ENCODE results near the gene ACP5.

Gene ACP5

DNA sequence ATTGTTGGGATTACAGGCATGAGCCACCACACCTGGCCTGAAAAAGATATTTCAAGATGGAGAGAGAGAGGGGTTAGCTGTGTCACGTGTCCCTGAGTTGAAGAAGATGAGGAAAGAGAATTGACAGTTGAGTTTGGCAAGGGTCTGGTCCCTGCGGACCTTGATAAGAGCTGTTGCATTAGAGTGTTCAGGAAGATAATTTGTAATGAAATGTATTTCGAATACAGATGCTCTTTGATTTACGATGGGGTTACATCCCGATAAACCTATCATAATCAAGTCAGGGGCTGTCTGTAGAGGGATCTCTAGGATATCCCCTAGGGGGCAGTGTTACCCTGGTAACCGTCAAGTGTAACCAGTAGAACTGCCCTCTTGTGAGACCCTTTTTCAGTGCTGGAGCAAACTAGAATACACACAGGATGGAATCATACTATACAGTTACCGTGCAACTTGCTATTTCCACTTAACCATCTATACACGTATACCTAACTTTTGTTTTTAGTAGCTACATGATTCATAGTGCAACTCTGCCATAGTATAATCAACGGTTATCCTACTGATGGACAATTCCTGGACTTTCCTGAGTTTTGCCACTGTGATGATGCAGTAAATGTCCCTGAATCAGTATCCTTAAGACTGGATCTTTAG is 16.9 kb downstream of the ACP5 start:
- ChIA-PET POLR2A (no interaction called here), CTCF (interaction anchor here (0.5 to 1.6 kb wide), 19 partner anchors 9 to 530 kb away, joined by 3 to 9 read pairs (median 3); no protein-coding TSS in a partner anchor)
- H3K4me1 ChIP-seq (ENCODE audit: control insufficient read depth, insufficient read depth, low read length): no peaks in the 10 kb centered on the region
- no peaks in the 10 kb centered on the region for H3K9me3 ChIP-seq (ENCODE audit: control insufficient read depth, insufficient read depth, low read depth, low read length)
- no peak overlapping the region for H3K4me3 ChIP-seq (ENCODE audit: low read depth, low read length)
- no peak overlapping the region for H3K27ac ChIP-seq (ENCODE audit: extremely low read depth, low read depth, low read length)
- H3K36me3 ChIP-seq (ENCODE audit: control insufficient read depth in 2 of 2, insufficient read depth in 1 of 2, low read length in 2 of 2): peaks cover 0 to 13% of the 10 kb centered on the region in 2 experiments; a peak in 2 of 3 replicates
- TF ChIP-seq ZNF184 (tag by site-specific recombination; IDR thresholded peaks at IDR 0.05) (0 out of 2 replicates have a peak, but pooled peaks have one; percentile 33), ZNF654 (tag by site-specific recombination; IDR thresholded peaks at IDR 0.05; ENCODE audit: low read depth) (peak; percentile 82), ZNF350 (tag by site-specific recombination; IDR thresholded peaks at IDR 0.05) (no peak), ZNF768 (tag by site-specific recombination; IDR thresholded peaks at IDR 0.05) (no peak), ZBTB48 (tag by site-specific recombination; IDR thresholded peaks at IDR 0.05) (peak; percentile 35; the same call in 1 of the 2 replicates), ZNF660 (tag by site-specific recombination; IDR thresholded peaks at IDR 0.05) (peak; percentile 31; the same call in 1 of the 2 replicates), ZNF174 (tag by site-specific recombination; IDR thresholded peaks at IDR 0.05) (no peak), ZEB2 (tag by site-specific recombination; IDR thresholded peaks at IDR 0.05) (peak; percentile 58; the same call in 1 of the 2 replicates), GLIS2 (tag by site-specific recombination; IDR thresholded peaks at IDR 0.05) (no peak), ZBTB20 (tag by site-specific recombination; IDR thresholded peaks at IDR 0.05) (peak; percentile 25; the same call in 1 of the 2 replicates), SP2 (tag by site-specific recombination; IDR thresholded peaks at IDR 0.05) (no peak), ZBTB17 (tag by site-specific recombination; IDR thresholded peaks at IDR 0.05) (peak; percentile 51; the same call in 1 of the 2 replicates)
- TF ChIP-seq, protein P1, sequence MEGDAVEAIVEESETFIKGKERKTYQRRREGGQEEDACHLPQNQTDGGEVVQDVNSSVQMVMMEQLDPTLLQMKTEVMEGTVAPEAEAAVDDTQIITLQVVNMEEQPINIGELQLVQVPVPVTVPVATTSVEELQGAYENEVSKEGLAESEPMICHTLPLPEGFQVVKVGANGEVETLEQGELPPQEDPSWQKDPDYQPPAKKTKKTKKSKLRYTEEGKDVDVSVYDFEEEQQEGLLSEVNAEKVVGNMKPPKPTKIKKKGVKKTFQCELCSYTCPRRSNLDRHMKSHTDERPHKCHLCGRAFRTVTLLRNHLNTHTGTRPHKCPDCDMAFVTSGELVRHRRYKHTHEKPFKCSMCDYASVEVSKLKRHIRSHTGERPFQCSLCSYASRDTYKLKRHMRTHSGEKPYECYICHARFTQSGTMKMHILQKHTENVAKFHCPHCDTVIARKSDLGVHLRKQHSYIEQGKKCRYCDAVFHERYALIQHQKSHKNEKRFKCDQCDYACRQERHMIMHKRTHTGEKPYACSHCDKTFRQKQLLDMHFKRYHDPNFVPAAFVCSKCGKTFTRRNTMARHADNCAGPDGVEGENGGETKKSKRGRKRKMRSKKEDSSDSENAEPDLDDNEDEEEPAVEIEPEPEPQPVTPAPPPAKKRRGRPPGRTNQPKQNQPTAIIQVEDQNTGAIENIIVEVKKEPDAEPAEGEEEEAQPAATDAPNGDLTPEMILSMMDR (tag by site-specific recombination; IDR thresholded peaks at IDR 0.05): peak; percentile 58; the same call in 1 of the 2 replicates
- TF ChIP-seq, protein P2, sequence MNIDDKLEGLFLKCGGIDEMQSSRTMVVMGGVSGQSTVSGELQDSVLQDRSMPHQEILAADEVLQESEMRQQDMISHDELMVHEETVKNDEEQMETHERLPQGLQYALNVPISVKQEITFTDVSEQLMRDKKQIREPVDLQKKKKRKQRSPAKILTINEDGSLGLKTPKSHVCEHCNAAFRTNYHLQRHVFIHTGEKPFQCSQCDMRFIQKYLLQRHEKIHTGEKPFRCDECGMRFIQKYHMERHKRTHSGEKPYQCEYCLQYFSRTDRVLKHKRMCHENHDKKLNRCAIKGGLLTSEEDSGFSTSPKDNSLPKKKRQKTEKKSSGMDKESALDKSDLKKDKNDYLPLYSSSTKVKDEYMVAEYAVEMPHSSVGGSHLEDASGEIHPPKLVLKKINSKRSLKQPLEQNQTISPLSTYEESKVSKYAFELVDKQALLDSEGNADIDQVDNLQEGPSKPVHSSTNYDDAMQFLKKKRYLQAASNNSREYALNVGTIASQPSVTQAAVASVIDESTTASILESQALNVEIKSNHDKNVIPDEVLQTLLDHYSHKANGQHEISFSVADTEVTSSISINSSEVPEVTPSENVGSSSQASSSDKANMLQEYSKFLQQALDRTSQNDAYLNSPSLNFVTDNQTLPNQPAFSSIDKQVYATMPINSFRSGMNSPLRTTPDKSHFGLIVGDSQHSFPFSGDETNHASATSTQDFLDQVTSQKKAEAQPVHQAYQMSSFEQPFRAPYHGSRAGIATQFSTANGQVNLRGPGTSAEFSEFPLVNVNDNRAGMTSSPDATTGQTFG (tag by site-specific recombination; IDR thresholded peaks at IDR 0.05; ENCODE audit: borderline replicate concordance): no peak
- TF ChIP-seq, protein P3, sequence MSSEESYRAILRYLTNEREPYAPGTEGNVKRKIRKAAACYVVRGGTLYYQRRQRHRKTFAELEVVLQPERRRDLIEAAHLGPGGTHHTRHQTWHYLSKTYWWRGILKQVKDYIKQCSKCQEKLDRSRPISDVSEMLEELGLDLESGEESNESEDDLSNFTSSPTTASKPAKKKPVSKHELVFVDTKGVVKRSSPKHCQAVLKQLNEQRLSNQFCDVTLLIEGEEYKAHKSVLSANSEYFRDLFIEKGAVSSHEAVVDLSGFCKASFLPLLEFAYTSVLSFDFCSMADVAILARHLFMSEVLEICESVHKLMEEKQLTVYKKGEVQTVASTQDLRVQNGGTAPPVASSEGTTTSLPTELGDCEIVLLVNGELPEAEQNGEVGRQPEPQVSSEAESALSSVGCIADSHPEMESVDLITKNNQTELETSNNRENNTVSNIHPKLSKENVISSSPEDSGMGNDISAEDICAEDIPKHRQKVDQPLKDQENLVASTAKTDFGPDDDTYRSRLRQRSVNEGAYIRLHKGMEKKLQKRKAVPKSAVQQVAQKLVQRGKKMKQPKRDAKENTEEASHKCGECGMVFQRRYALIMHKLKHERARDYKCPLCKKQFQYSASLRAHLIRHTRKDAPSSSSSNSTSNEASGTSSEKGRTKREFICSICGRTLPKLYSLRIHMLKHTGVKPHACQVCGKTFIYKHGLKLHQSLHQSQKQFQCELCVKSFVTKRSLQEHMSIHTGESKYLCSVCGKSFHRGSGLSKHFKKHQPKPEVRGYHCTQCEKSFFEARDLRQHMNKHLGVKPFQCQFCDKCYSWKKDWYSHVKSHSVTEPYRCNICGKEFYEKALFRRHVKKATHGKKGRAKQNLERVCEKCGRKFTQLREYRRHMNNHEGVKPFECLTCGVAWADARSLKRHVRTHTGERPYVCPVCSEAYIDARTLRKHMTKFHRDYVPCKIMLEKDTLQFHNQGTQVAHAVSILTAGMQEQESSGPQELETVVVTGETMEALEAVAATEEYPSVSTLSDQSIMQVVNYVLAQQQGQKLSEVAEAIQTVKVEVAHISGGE (tag by site-specific recombination; conservative IDR thresholded peaks at IDR 0.05; ENCODE audit: low read depth): peak; percentile 55
- TF ChIP-seq, protein P4, sequence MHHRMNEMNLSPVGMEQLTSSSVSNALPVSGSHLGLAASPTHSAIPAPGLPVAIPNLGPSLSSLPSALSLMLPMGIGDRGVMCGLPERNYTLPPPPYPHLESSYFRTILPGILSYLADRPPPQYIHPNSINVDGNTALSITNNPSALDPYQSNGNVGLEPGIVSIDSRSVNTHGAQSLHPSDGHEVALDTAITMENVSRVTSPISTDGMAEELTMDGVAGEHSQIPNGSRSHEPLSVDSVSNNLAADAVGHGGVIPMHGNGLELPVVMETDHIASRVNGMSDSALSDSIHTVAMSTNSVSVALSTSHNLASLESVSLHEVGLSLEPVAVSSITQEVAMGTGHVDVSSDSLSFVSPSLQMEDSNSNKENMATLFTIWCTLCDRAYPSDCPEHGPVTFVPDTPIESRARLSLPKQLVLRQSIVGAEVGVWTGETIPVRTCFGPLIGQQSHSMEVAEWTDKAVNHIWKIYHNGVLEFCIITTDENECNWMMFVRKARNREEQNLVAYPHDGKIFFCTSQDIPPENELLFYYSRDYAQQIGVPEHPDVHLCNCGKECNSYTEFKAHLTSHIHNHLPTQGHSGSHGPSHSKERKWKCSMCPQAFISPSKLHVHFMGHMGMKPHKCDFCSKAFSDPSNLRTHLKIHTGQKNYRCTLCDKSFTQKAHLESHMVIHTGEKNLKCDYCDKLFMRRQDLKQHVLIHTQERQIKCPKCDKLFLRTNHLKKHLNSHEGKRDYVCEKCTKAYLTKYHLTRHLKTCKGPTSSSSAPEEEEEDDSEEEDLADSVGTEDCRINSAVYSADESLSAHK (tag by site-specific recombination; IDR thresholded peaks at IDR 0.05): no peak
- TF ChIP-seq, protein P5, sequence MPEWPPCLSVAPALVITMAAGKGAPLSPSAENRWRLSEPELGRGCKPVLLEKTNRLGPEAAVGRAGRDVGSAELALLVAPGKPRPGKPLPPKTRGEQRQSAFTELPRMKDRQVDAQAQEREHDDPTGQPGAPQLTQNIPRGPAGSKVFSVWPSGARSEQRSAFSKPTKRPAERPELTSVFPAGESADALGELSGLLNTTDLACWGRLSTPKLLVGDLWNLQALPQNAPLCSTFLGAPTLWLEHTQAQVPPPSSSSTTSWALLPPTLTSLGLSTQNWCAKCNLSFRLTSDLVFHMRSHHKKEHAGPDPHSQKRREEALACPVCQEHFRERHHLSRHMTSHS (tag by site-specific recombination; IDR thresholded peaks at IDR 0.05): no peak
